Testis (tissue), 3 donors: Measurements from ENCODE around the gene TIA1. TPM values are rescaled to one million over a fixed set of nuclear protein-coding genes. Genes with fewer than 3 reads are reported as not detected.
"Not testable (repeated sequence)": the region's sequence is repeated elsewhere in the genome, so short reads cannot be mapped to it uniquely, and the experiment has no call there.

Experiments
- DNase-seq: peaks from one replicate; pipeline ENCODE4 v3.0.0-alpha.2; 2019
- H3K27ac ChIP-seq, 2 donors: fragments of 200-600 bp; sonication (generic); one replicate each; pipeline ENCODE4 v1.5.1; 2019
- H3K27me3 ChIP-seq: fragments of 200-600 bp; sonication (generic); one replicate; pipeline ENCODE4 v1.5.1; 2019
- H3K36me3 ChIP-seq: fragments of 200-600 bp; sonication (generic); one replicate; pipeline ENCODE4 v1.5.1; 2017; ENCODE audit warnings: low read depth; ENCODE audit errors: missing control alignments
- H3K4me1 ChIP-seq: fragments of 200-600 bp; sonication (generic); one replicate; pipeline ENCODE4 v1.5.1; 2019
- H3K4me3 ChIP-seq, 2 donors: fragments of 200-600 bp; sonication (generic); one replicate each; pipeline ENCODE4 v1.5.1; 2017 to 2019
- H3K9me3 ChIP-seq: fragments of 200-600 bp; sonication (generic); one replicate; pipeline ENCODE4 v1.5.1; 2017
- CTCF ChIP-seq, 3 experiments: fragments of 450-650 bp in 2 of 3; fragments of 200-600 bp in 1 of 3; sonication (generic) in 1 of 3; IDR thresholded peaks; one replicate each; pipeline ENCODE4 v1.5.1; 2016 to 2019; ENCODE audit warnings: antibody characterized with exemption in 3 of 3, mild to moderate bottlenecking in 2 of 3, moderate library complexity in 1 of 3
- POLR2A ChIP-seq: fragments of 450-650 bp; IDR thresholded peaks from one replicate; pipeline ENCODE4 v1.6.1; 2017; ENCODE audit warnings: antibody characterized with exemption, mild to moderate bottlenecking, moderate library complexity
- WGBS, 2 donors: methylation state at CpG; one replicate each; pipeline ENCODE4 v1.1.5; 2018; 5-methylcytosine and 5-hydroxymethylcytosine counted together
- intact Hi-C: fragments of 100-400 bp; cut with DNase I; formaldehyde crosslinking; loops from one replicate; pipeline ENCODE4 v1.15.1; 2023; ENCODE audit warnings: low total_unique reads
- polyA plus RNA-seq: library from polyadenylated mRNA; stranded (reverse); fragments of 350-450 nt; fragmentation: Illumina TruSeq; extraction: RNeasy Lipid Tissue Mini Kit (QIAGEN cat#74804); gene quantifications from one replicate; pipeline ENCODE4 v1.2.3, GENCODE V29; 2014; ENCODE audit warnings: low read depth, low replicate concordance; ENCODE audit not compliant: insufficient read depth
- total RNA-seq, 2 donors: library from RNA; depleted of rRNA; stranded (reverse); fragments of >200 nt; gene quantifications; one replicate each; pipeline ENCODE4 v1.2.3, GENCODE V29; 2016

TIA1 gene
- total and polyA plus RNA-seq, 3 donors from 2014 or later: 57.7 to 89.9 (median 89.4) TPM

DNA sequence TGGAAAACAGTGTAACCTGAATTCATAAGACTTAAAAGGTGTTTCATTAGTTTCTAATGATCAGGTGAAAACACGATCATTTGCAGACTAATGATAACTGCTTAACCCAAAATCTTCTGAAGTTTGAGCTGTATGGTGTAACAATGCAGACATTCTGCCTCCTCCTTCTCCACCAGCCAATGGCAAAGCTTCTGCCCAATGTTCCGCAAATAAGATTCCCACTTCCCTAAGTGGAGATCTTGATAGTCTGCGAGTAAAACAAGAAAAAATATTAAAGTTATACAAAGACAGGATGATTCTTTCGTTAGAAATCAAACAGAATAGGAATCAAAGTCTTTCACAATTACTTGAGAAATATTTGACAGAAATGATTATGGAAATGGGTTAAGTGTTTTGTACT, 65.7 kb downstream of the TIA1 start:
- TF ChIP-seq POLR2A (no peak), CTCF (IDR thresholded peaks at IDR 0.05) (no peak)
- intact Hi-C loops: no loop called here
- Histone ChIP-seq H3K27me3 (no peaks in the 10 kb centered on the region), H3K4me3 (no peak overlapping the region), H3K27ac (no peak overlapping the region), H3K9me3 (no peaks in the 10 kb centered on the region), H3K4me1 (no peaks in the 10 kb centered on the region), H3K36me3 (no peaks in the 10 kb centered on the region)
- WGBS, 2 donors: 88 to 89% methylated on average over 4 of the region's 4 CpGs
- DNase-seq: no peak

- no peaks in the 10 kb centered on the region for H3K9me3 ChIP-seq
- H3K4me3 ChIP-seq: no peak overlapping the region
- H3K4me1 ChIP-seq: no peaks in the 10 kb centered on the region
- WGBS, 2 donors: 90 to 92% methylated on average over 16 of the region's 16 CpGs
- no peak for DNase-seq
- no peak overlapping the region for H3K27ac ChIP-seq
- intact Hi-C loops: no loop called here
- no peaks in the 10 kb centered on the region for H3K27me3 ChIP-seq
- TF ChIP-seq CTCF (IDR thresholded peaks at IDR 0.05) (no peak), POLR2A (no peak)
- no peaks in the 10 kb centered on the region for H3K36me3 ChIP-seq
Observed at GRCh38 chr2:70181363-70181956, 67.0 kb downstream of the TIA1 start.

DNA sequence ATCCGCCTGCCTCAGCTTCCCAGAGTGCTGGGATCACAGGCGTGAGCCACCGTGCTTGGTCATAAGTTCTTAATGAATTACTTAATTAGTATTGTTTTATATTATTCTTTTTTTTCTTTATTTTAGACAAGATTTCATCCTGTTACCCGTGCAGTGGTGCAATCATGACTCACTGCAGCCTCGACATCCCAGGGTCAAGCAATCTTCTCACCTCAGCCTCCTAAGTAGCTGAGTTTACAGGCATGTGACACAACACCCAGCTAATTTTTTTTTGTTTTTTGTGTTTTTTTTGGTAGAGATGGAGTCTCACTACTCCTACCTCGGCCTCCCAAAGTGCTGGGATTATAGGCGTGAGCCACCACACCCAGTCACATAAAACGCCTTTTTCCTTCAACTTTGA, 74.9 kb downstream of the TIA1 start:
- Histone ChIP-seq H3K9me3 (no peaks in the 10 kb centered on the region), H3K27me3 (no peaks in the 10 kb centered on the region), H3K36me3 (no peaks in the 10 kb centered on the region), H3K4me1 (no peaks in the 10 kb centered on the region), H3K4me3 (no peak overlapping the region), H3K27ac (no peak overlapping the region)
- 86 to 94% methylated on average over 8 of the region's 8 CpGs for WGBS, 2 donors
- no peak for DNase-seq
- intact Hi-C loops: no loop called here
- TF ChIP-seq POLR2A (no peak), CTCF (IDR thresholded peaks at IDR 0.05) (no peak)

DNA sequence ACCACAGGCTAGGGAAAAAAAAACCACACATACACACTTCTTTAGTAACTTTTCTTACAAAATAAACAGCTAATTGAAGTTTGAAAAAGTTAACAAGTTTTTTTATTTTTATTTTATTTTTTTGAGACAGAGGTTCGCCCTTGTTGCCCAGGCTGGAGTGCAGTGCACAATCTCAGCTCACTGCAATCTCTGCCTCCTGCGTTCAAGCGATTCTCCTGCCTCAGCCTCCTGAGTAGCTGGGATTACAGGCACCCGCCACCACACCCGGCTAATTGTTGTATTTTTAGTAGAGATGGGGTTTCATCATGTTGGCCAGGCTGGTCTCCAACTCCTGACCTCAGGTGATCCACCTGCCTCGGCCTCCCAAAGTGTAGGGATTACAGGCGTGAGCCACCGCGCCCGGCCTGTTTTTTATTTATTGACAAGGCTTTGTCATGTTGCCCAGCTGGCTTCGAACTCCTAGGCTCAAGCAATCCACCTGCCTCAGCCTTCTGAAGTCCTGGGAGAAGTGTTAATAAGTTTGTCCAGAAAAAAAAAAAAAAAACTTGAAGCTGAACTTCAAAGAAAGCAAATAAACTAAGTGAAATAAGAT, 78.7 kb downstream of the TIA1 start:
- intact Hi-C loops, H3K36me3 ChIP-seq: not testable (repeated sequence)
- 92 to 98% methylated on average over 11 of the region's 11 CpGs for WGBS, 2 donors

DNA sequence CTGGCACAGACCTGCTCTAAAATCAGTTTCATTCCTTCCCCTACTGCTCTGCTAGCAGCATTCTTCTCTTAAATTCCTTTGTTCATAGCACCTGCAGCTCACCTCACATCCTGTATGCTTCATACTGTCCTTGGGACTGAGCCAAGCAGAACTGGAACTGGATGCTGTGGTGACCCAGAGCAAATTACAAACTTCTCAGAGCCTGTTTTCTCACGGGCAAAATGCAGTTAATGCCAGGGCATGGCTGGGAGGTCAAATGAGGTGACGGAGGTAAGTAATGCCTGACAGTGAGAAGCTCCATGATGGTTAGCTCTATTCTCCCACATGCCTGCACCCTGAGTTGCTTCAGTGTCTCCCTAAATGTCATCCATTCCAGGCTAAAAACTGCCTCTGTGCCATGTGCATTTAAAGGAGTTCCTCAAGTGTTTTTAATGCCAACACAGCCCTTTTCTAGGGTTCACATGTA, 87.3 kb downstream of the TIA1 start:
- H3K27ac ChIP-seq: no peak overlapping the region
- H3K4me1 ChIP-seq: no peaks in the 10 kb centered on the region
- H3K9me3 ChIP-seq: no peaks in the 10 kb centered on the region
- intact Hi-C loops: no loop called here
- no peak overlapping the region for H3K4me3 ChIP-seq
- no peaks in the 10 kb centered on the region for H3K27me3 ChIP-seq
- TF ChIP-seq CTCF (IDR thresholded peaks at IDR 0.05) (no peak), POLR2A (no peak)
- DNase-seq: no peak
- WGBS, 2 donors: 53 to 81% methylated on average over 2 of the region's 2 CpGs
- H3K36me3 ChIP-seq: no peaks in the 10 kb centered on the region

More for the DNA sequence above, 78.7 kb downstream of the TIA1 start:
- not testable (repeated sequence) for H3K9me3 ChIP-seq, H3K4me3 ChIP-seq, H3K27me3 ChIP-seq, H3K4me1 ChIP-seq, H3K27ac ChIP-seq, DNase-seq
